GM23338 (cell line): Measurements from ENCODE around the gene DTWD1. TPM values are rescaled to one million over a fixed set of nuclear protein-coding genes. Genes with fewer than 3 reads are reported as not detected.
"Not testable (repeated sequence)": the region's sequence is repeated elsewhere in the genome, so short reads cannot be mapped to it uniquely, and the experiment has no call there.

ENCODE experiments used
- ATAC-seq: fragments of 200-7000 bp; cut with Tn5 transposase; 3 replicates; pipeline ENCODE4 v1.9.1; 2020
- DNase-seq: peaks from one replicate; pipeline ENCODE4 v3.0.0-alpha.2; 2015; ENCODE audit warnings: low spot score
- H2AFZ ChIP-seq: fragments of 200-600 bp; sonication (generic); 2 replicates; pipeline ENCODE4 v1.8.0; 2016; ENCODE audit warnings: antibody characterized with exemption, mild to moderate bottlenecking, moderate library complexity
- H3F3A ChIP-seq: fragments of 200-600 bp; sonication (generic); replicated peaks from 2 replicates; pipeline ENCODE4 v1.8.0; 2017; ENCODE audit warnings: antibody characterized with exemption, mixed run types, low read depth
- H3K27ac ChIP-seq: fragments of 200-600 bp; sonication (generic); 2 replicates; pipeline ENCODE4 v1.6.1; 2016; ENCODE audit warnings: low read depth
- H3K27me3 ChIP-seq: fragments of 200-600 bp; sonication (generic); 2 replicates; pipeline ENCODE4 v1.8.0; 2016; ENCODE audit warnings: mild to moderate bottlenecking, mixed run types, moderate library complexity; ENCODE audit not compliant: insufficient read depth
- H3K36me3 ChIP-seq: fragments of 200-600 bp; sonication (generic); 2 replicates; pipeline ENCODE4 v1.8.0; 2016; ENCODE audit warnings: mild to moderate bottlenecking; ENCODE audit not compliant: insufficient read depth
- H3K4me1 ChIP-seq: fragments of 200-600 bp; sonication (generic); 2 replicates; pipeline ENCODE4 v1.8.0; 2016; ENCODE audit warnings: mild to moderate bottlenecking, moderate library complexity; ENCODE audit not compliant: insufficient read depth
- H3K4me2 ChIP-seq: fragments of 200-600 bp; sonication (generic); 2 replicates; pipeline ENCODE4 v1.7.1; 2017; ENCODE audit warnings: mixed run types
- H3K4me3 ChIP-seq: fragments of 200-600 bp; sonication (generic); 2 replicates; pipeline ENCODE4 v1.6.1; 2016; ENCODE audit warnings: mixed run types
- H3K79me2 ChIP-seq: fragments of 200-600 bp; sonication (generic); replicated peaks from 2 replicates; pipeline ENCODE4 v1.8.0; 2017; ENCODE audit warnings: mild to moderate bottlenecking; ENCODE audit not compliant: insufficient read depth
- H3K9me2 ChIP-seq: fragments of 200-600 bp; sonication (generic); 2 replicates; pipeline ENCODE4 v1.8.0; 2017; ENCODE audit not compliant: insufficient read depth
- H4K20me1 ChIP-seq: fragments of 200-600 bp; sonication (generic); replicated peaks from 2 replicates; pipeline ENCODE4 v1.8.0; 2017; ENCODE audit warnings: mild to moderate bottlenecking; ENCODE audit not compliant: insufficient read depth
- H3K27ac Mint-ChIP-seq: 2 replicates; pipeline ENCODE4 v1.8.0; 2020; ENCODE audit warnings: inconsistent platforms, mild to moderate bottlenecking, moderate library complexity, mixed read lengths
- H3K27me3 Mint-ChIP-seq: 3 replicates; pipeline ENCODE4 v1.8.0; 2022; ENCODE audit warnings: low read depth, mild to moderate bottlenecking, moderate library complexity, mixed read lengths, inconsistent platforms; ENCODE audit not compliant: insufficient read depth, poor library complexity
- H3K36me3 Mint-ChIP-seq: 3 replicates; pipeline ENCODE4 v1.8.0; 2021; ENCODE audit warnings: low read depth, mild to moderate bottlenecking, inconsistent platforms, moderate library complexity, mixed read lengths
- H3K4me1 Mint-ChIP-seq: 3 replicates; pipeline ENCODE4 v1.8.0; 2020; ENCODE audit warnings: mild to moderate bottlenecking, inconsistent platforms, mixed read lengths
- H3K4me3 Mint-ChIP-seq: 3 replicates; pipeline ENCODE4 v1.8.0; 2021; ENCODE audit warnings: moderate library complexity, mild to moderate bottlenecking, inconsistent platforms, mixed read lengths
- H3K9me3 Mint-ChIP-seq: 3 replicates; pipeline ENCODE4 v1.8.0; 2020; ENCODE audit warnings: moderate library complexity, mild to moderate bottlenecking, inconsistent platforms, mixed read lengths
- CTCF ChIP-seq, 2 experiments: fragments of 200-600 bp in 1 of 2; sonication (generic) in 1 of 2; conservative IDR thresholded peaks; 2 replicates each; pipeline versions ENCODE4 v1.5.1 to v1.6.1; 2016 to 2017; ENCODE audit warnings: antibody characterized with exemption in 2 of 2, low read depth in 2 of 2, mild to moderate bottlenecking in 2 of 2, moderate library complexity in 1 of 2
- ZNF462 ChIP-seq: fragments of 250-450 bp; sonication (Bioruptor Pico); IDR thresholded peaks from 2 replicates; pipeline ENCODE4 v1.5.0; 2020; ENCODE audit warnings: mild to moderate bottlenecking, moderate library complexity
- polyA plus RNA-seq: library from polyadenylated mRNA; unstranded; fragments of >200 nt; fragmentation: Nextera tagmentation; extraction: Ambion mirVana; gene quantifications from 2 replicates; pipeline ENCODE4 v1.2.1, GENCODE V29; 2016
- total RNA-seq: library from RNA; depleted of rRNA; stranded (reverse); fragments of >200 nt; shearing (Covaris generic); gene quantifications from 2 replicates; pipeline ENCODE4 v1.2.3, GENCODE V29; 2014

Gene DTWD1
- total and polyA plus RNA-seq, 2 experiments from 2014 or later, result 28.4 to 45.2 TPM

- no peak for TF ChIP-seq ZNF462
- TF ChIP-seq CTCF (conservative IDR thresholded peaks at IDR 0.05; ENCODE audit: low read depth in 2 of 2), result no peak
Measured at GRCh38 chr15:49589030-49589429, 31.8 kb upstream of the DTWD1 start (continued).

GRCh38 chr15:49592829-49593316 is 28.0 kb upstream of the DTWD1 start:
- not testable (repeated sequence) for H3K27ac ChIP-seq, H3K4me3 Mint-ChIP-seq, H3K4me1 Mint-ChIP-seq, H3K9me2 ChIP-seq, H3K27ac Mint-ChIP-seq, H3K27me3 Mint-ChIP-seq, H3K79me2 ChIP-seq, H3K4me2 ChIP-seq, ATAC-seq, H3K4me3 ChIP-seq, H3K36me3 Mint-ChIP-seq, H3K4me1 ChIP-seq, H3K36me3 ChIP-seq, H3K27me3 ChIP-seq, H3F3A ChIP-seq, H4K20me1 ChIP-seq, H2AFZ ChIP-seq
- H3K9me3 Mint-ChIP-seq, result peaks cover 17% of the 10 kb centered on the region; the same call in 2 of the 3 replicates
- DNase-seq, result peak; percentile 2
